Left lung (tissue), 10 donors: ENCODE measurements around the gene RETREG2. TPM values are rescaled to one million over a fixed set of nuclear protein-coding genes. Genes with fewer than 3 reads are reported as not detected.

Source experiments
- ATAC-seq: fragments of 200-7000 bp; cut with Tn5 transposase; one replicate; pipeline ENCODE4 v1.9.1; 2020; ENCODE audit warnings: moderate library complexity
- DNase-seq, 4 donors: peaks; one replicate each; pipeline ENCODE4 v3.0.0-alpha.2; 2013 to 2020
- H3K27ac ChIP-seq, 2 donors: fragments of 200-600 bp; sonication (generic) in 1 of 2; one replicate each; pipeline versions ENCODE4 v1.5.0 to v1.8.0; 2020 to 2021
- H3K27me3 ChIP-seq, 2 donors: fragments of 200-600 bp; sonication (generic) in 1 of 2; one replicate each; pipeline versions ENCODE4 v1.5.0 to v1.8.0; 2020 to 2021
- H3K36me3 ChIP-seq, 2 donors: fragments of 200-600 bp; sonication (generic) in 1 of 2; one replicate each; pipeline versions ENCODE4 v1.5.0 to v1.8.0; 2020 to 2021
- H3K4me1 ChIP-seq, 2 donors: fragments of 200-600 bp; one replicate each; pipeline ENCODE4 v1.8.0; 2021
- H3K4me3 ChIP-seq, 2 donors: fragments of 200-600 bp; sonication (generic) in 1 of 2; one replicate each; pipeline versions ENCODE4 v1.5.0 to v1.8.0; 2020 to 2021; ENCODE audit warnings: mild to moderate bottlenecking in 1 of 2
- H3K9me3 ChIP-seq, 2 donors: fragments of 200-600 bp; sonication (generic) in 1 of 2; one replicate each; pipeline versions ENCODE4 v1.5.0 to v1.8.0; 2020 to 2021
- intact Hi-C, 2 donors: fragments of 100-400 bp; cut with DNase I; formaldehyde crosslinking; loops; one replicate each; pipeline versions ENCODE4 v1.11.2 to v1.14.2; 2022
- polyA plus RNA-seq, 6 donors: library from polyadenylated mRNA; unstranded; fragments of 120-200 nt; gene quantifications; one replicate each; pipeline ENCODE4 v1.2.1, GENCODE V29; 2013; ENCODE audit not compliant: insufficient read length in 6 of 6
- total RNA-seq, 2 donors: library from RNA; stranded (reverse); fragmentation: NEBNext Ultra II Directional; extraction: Animal tissue kit (Norgen Biotek cat#: 25700); gene quantifications; one replicate each; pipeline ENCODE4 v1.2.1, GENCODE V29; 2021
- TF ChIP-seq, protein P1 (sequence below), 2 donors: fragments of 200-600 bp; sonication (generic) in 1 of 2; IDR thresholded peaks; one replicate each; pipeline versions ENCODE4 v1.5.0 to v1.8.0; 2021; ENCODE audit warnings: antibody characterized with exemption in 2 of 2
- donor health status: DM: no; HTN: yes; CAD: no.
- donor health status: DM: no; HTN: no; CAD: no.

The RETREG2 gene
- total and polyA plus RNA-seq, 8 donors, result 75.0 to 86.6 (median 83.5) TPM

DNA sequence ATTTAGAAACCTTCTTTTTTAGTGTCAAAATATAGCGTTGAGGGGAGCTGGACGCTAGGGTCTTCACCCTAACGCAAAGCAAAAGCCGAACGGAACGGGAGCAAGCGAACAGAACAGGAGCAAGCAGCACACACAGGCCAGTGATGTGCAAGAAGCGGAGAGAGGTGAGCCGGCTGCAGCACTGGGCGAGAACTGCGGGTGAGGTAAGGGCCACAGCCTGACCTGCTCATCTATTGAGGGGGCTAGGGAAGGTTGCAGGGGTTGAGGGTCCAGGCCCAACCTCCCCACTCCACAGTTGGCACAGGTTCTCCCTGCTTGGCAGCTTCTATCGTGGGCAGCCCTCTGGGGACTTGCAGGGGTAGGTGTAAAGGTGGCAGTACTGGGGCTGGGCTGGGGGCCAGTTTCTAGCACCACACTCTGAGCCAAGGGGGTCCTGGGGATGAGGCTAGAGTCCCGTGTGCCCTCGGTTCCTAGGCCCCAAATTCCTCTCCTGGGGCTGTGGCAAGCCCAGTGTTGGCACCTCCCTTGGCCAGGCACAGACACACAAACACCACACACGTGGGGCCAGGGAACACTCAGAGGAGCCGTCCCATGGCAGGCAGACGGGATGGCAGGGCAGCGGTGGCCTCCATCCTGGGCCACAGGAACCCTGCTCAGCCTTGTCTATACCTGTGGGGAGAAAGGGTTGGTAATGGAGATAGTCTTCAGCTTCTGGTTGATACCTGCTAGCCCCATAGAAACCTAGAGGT is 41.9 kb downstream of the RETREG2 start:
- no peak for ATAC-seq
- DNase-seq, result no peak
- Histone ChIP-seq H3K27me3 (no peaks in the 10 kb centered on the region), H3K9me3 (no peaks in the 10 kb centered on the region), H3K36me3 (peaks cover 0 to 70% of the 10 kb centered on the region in 2 donors), H3K27ac (peak overlapping the region in 1 of 2 donors; percentile 92), H3K4me3 (no peak overlapping the region), H3K4me1 (peaks cover 17 to 42% of the 10 kb centered on the region in 2 donors)
- intact Hi-C loops, result no loop called here
- TF ChIP-seq, protein P1, sequence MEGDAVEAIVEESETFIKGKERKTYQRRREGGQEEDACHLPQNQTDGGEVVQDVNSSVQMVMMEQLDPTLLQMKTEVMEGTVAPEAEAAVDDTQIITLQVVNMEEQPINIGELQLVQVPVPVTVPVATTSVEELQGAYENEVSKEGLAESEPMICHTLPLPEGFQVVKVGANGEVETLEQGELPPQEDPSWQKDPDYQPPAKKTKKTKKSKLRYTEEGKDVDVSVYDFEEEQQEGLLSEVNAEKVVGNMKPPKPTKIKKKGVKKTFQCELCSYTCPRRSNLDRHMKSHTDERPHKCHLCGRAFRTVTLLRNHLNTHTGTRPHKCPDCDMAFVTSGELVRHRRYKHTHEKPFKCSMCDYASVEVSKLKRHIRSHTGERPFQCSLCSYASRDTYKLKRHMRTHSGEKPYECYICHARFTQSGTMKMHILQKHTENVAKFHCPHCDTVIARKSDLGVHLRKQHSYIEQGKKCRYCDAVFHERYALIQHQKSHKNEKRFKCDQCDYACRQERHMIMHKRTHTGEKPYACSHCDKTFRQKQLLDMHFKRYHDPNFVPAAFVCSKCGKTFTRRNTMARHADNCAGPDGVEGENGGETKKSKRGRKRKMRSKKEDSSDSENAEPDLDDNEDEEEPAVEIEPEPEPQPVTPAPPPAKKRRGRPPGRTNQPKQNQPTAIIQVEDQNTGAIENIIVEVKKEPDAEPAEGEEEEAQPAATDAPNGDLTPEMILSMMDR (IDR thresholded peaks at IDR 0.05), result no peak

DNA sequence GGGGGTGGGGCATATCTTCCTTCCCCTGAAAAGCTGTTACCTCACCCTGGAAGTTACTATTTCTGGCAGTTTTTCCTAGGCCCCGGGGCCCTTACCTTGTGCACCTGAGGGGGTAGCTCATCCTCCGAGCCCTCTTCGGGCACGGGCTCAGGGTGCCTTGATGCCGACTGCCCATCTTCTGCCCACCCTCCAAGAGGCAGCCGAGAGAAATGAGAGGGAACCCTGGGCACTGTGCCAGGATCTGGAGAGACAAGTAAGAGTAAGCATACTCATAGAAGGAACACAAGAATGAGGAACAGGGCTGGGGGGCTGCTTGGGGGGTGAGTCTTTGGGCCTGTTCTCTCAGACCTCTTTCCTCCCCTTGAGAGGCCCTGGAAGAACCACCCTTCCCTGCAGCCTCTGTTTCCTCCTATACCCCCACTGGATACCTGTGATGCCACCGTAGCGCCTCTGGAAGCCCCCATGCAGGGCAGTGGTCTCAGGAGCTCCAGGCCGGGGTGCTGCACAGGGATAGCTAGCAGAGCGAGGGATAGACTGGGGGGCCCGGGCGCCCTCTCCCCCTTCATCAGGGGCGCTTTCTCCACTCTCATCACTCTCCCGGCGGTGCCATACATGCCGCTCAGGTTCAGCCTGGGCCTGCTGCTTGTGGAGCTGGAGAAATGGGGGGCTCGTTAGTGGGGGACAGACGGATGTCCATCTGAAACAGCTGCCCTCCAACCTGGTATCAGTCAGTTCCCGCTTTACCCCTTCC is 42.8 kb downstream of the RETREG2 start:
- peaks cover 17 to 50% of the 10 kb centered on the region in 2 donors for H3K4me1 ChIP-seq
- no peaks in the 10 kb centered on the region for H3K9me3 ChIP-seq
- ATAC-seq, result no peak
- H3K27ac ChIP-seq, result no peak overlapping the region
- H3K27me3 ChIP-seq, result no peaks in the 10 kb centered on the region
- H3K36me3 ChIP-seq, result peaks cover 0 to 72% of the 10 kb centered on the region in 2 donors
- no peak for DNase-seq
- intact Hi-C loops, result no loop called here
- H3K4me3 ChIP-seq, result no peak overlapping the region
- TF ChIP-seq, protein P1 (IDR thresholded peaks at IDR 0.05), result no peak

DNA sequence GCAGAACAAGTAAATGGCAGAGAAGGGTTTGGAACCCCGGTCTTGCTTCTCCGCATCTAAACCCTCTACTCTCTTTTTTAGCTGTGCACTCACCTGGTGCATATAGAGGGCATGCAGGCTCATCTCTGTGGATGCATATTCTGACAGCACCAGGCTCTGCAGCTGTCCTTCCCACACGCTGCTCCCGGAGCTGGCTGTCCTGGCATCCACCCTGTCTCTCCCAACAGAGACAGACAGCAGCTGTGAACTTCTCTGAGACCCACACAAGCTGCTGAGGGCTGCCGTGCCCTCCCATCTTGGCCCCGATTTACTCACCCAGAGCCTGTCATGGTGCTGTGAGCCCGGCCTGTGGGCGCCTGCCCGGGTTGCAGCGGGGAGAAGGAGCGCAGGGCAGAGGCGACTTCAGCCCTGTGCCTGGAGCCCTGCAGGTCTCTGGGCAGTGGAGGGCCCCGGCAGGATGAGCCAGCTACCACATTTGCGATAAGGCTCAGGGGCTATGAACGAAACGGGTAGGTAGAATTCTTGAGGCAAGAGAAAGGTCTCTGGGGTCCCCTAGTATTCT is 44.0 kb downstream of the RETREG2 start:
- DNase-seq, result no peak
- Histone ChIP-seq H3K4me1 (peaks cover 17 to 52% of the 10 kb centered on the region in 2 donors), H3K4me3 (no peak overlapping the region), H3K36me3 (peaks cover 0 to 77% of the 10 kb centered on the region in 2 donors), H3K27ac (no peak overlapping the region), H3K27me3 (no peaks in the 10 kb centered on the region), H3K9me3 (no peaks in the 10 kb centered on the region)
- TF ChIP-seq, protein P1 (IDR thresholded peaks at IDR 0.05), result no peak
- intact Hi-C loops, result no loop called here
- ATAC-seq, result no peak

DNA sequence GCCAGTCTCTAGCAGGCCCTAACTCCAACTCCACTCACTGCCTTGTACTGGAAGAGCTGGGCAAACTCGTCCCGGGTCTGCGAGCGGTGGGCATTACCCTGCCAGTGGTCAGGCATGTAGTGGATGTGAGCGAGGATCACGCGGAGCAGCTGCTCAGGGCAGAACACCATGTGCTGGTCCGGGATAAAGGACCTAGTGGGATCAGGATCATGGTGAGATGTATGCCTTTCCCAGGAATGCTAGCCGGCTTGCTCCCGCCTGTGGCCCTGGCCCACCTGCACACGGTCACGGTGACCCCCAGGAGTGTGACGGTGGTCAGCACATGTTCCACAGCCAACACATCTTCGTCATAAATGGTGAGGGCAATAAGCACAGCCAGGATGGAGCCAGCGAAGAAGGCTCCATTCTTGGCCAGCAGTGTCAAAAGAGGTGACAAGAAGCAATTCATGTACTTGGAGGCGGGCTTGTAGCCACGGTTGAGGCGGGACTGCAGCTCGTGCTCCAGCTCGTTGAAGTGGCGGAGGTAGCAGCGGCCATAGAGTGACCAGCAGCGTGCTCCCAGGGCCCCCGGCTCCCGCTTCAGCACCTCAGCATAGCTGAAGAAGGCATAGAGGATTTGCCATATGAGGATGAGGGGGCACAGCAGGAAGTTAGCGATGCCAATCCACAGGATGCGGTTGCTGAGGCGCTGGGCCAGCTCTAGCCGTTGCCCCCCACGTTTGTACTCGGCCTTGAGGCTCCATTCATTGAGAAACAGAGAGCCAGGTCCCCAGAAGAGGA is 45.9 kb downstream of the RETREG2 start:
- Histone ChIP-seq H3K4me3 (no peak overlapping the region), H3K27me3 (no peaks in the 10 kb centered on the region), H3K27ac (no peak overlapping the region), H3K36me3 (peaks cover 0 to 77% of the 10 kb centered on the region in 2 donors), H3K4me1 (peaks cover 22 to 51% of the 10 kb centered on the region in 2 donors), H3K9me3 (no peaks in the 10 kb centered on the region)
- intact Hi-C loops, result no loop called here
- DNase-seq (no peak), ATAC-seq (no peak)
- TF ChIP-seq, protein P1 (IDR thresholded peaks at IDR 0.05), result no peak
